ENCODE data around the gene IL1RL1. TPM values are rescaled to one million over a fixed set of nuclear protein-coding genes. Genes with fewer than 3 reads are reported as not detected.
"Not testable (repeated sequence)": the region's sequence is repeated elsewhere in the genome, so short reads cannot be mapped to it uniquely, and the experiment has no call there.

Gene IL1RL1
- polyA plus RNA-seq, 1 donor = 0.46 TPM

GRCh38 chr2:102306125-102306524, 5.2 kb upstream of the IL1RL1 start:
- Histone ChIP-seq H3K4me3 (ENCODE audit: low read length) (no peak overlapping the region), H3K9me3 (ENCODE audit: control insufficient read depth, low read depth, low read length) (no peaks in the 10 kb centered on the region), H3K27ac (ENCODE audit: low read length) (no peak overlapping the region), H3K4me1 (ENCODE audit: control insufficient read depth, insufficient read depth, low read length) (no peaks in the 10 kb centered on the region), H3K36me3 (ENCODE audit: control insufficient read depth, insufficient read depth, low read length) (no peaks in the 10 kb centered on the region), H3K27me3 (ENCODE audit: control insufficient read depth, insufficient read depth, low read length) (no peaks in the 10 kb centered on the region)
- DNase-seq = no peak
- WGBS (ENCODE audit: insufficient coverage, low lambda C conversion rate) = no CpG with 5 or more reads among the region's 1 CpG

GRCh38 chr2:102313025-102313424, 1.7 kb downstream of the IL1RL1 start:
- Histone ChIP-seq H3K4me3 (ENCODE audit: low read length) (no peak overlapping the region), H3K27ac (ENCODE audit: low read length) (no peak overlapping the region), H3K4me1 (ENCODE audit: control insufficient read depth, insufficient read depth, low read length) (no peaks in the 10 kb centered on the region), H3K9me3 (ENCODE audit: control insufficient read depth, low read depth, low read length) (no peaks in the 10 kb centered on the region), H3K36me3 (ENCODE audit: control insufficient read depth, insufficient read depth, low read length) (no peaks in the 10 kb centered on the region), H3K27me3 (ENCODE audit: control insufficient read depth, insufficient read depth, low read length) (no peaks in the 10 kb centered on the region)
- no peak for DNase-seq
- WGBS (ENCODE audit: insufficient coverage, low lambda C conversion rate) = no CpG with 5 or more reads among the region's 2 CpGs

- no peak overlapping the region for H3K4me3 ChIP-seq (ENCODE audit: low read length)
- 94% methylated on average over 2 of the region's 8 CpGs for WGBS (ENCODE audit: insufficient coverage, low lambda C conversion rate)
- no peaks in the 10 kb centered on the region for H3K9me3 ChIP-seq (ENCODE audit: control insufficient read depth, low read depth, low read length)
- H3K27me3 ChIP-seq (ENCODE audit: control insufficient read depth, insufficient read depth, low read length) = no peaks in the 10 kb centered on the region
- H3K27ac ChIP-seq (ENCODE audit: low read length) = no peak overlapping the region
- DNase-seq = no peak
- no peaks in the 10 kb centered on the region for H3K36me3 ChIP-seq (ENCODE audit: control insufficient read depth, insufficient read depth, low read length)
- H3K4me1 ChIP-seq (ENCODE audit: control insufficient read depth, insufficient read depth, low read length) = no peaks in the 10 kb centered on the region
Measured at GRCh38 chr2:102313471-102313870, 2.1 kb downstream of the IL1RL1 start.

GRCh38 chr2:102313950-102314349, 2.6 kb downstream of the IL1RL1 start:
- no peak for DNase-seq
- H3K9me3 ChIP-seq (ENCODE audit: control insufficient read depth, low read depth, low read length) = no peaks in the 10 kb centered on the region
- H3K27ac ChIP-seq (ENCODE audit: low read length) = no peak overlapping the region
- WGBS (ENCODE audit: insufficient coverage, low lambda C conversion rate) = 80% methylated on average over 1 of the region's 3 CpGs
- H3K27me3 ChIP-seq (ENCODE audit: control insufficient read depth, insufficient read depth, low read length) = no peaks in the 10 kb centered on the region
- no peaks in the 10 kb centered on the region for H3K4me1 ChIP-seq (ENCODE audit: control insufficient read depth, insufficient read depth, low read length)
- H3K36me3 ChIP-seq (ENCODE audit: control insufficient read depth, insufficient read depth, low read length) = no peaks in the 10 kb centered on the region
- no peak overlapping the region for H3K4me3 ChIP-seq (ENCODE audit: low read length)

- Histone ChIP-seq H3K27me3 (ENCODE audit: control insufficient read depth, insufficient read depth, low read length) (no peaks in the 10 kb centered on the region), H3K4me1 (ENCODE audit: control insufficient read depth, insufficient read depth, low read length) (no peaks in the 10 kb centered on the region), H3K4me3 (ENCODE audit: low read length) (no peak overlapping the region), H3K27ac (ENCODE audit: low read length) (no peak overlapping the region), H3K9me3 (ENCODE audit: control insufficient read depth, low read depth, low read length) (no peaks in the 10 kb centered on the region), H3K36me3 (ENCODE audit: control insufficient read depth, insufficient read depth, low read length) (no peaks in the 10 kb centered on the region)
- whole genome bisulfite sequencing (ENCODE audit: insufficient coverage, low lambda C conversion rate) = 100% methylated on average over 1 of the region's 2 CpGs
- no peak for DNase-seq
Measured at GRCh38 chr2:102315921-102316320, 4.6 kb downstream of the IL1RL1 start.

GRCh38 chr2:102317715-102318114, 6.4 kb downstream of the IL1RL1 start:
- no peaks in the 10 kb centered on the region for H3K9me3 ChIP-seq (ENCODE audit: control insufficient read depth, low read depth, low read length)
- no peak for DNase-seq
- WGBS (ENCODE audit: insufficient coverage, low lambda C conversion rate) = 33% methylated on average over 2 of the region's 2 CpGs

GRCh38 chr2:102318437-102318836, 7.1 kb downstream of the IL1RL1 start:
- WGBS (ENCODE audit: insufficient coverage, low lambda C conversion rate) = no CpG with 5 or more reads among the region's 2 CpGs
- Histone ChIP-seq H3K36me3 (ENCODE audit: control insufficient read depth, insufficient read depth, low read length) (no peaks in the 10 kb centered on the region), H3K4me3 (ENCODE audit: low read length) (no peak overlapping the region)

More at GRCh38 chr2:102317715-102318114, 6.4 kb downstream of the IL1RL1 start:
- Histone ChIP-seq H3K27ac (ENCODE audit: low read length) (no peak overlapping the region), H3K4me3 (ENCODE audit: low read length) (no peak overlapping the region), H3K4me1 (ENCODE audit: control insufficient read depth, insufficient read depth, low read length) (no peaks in the 10 kb centered on the region), H3K36me3 (ENCODE audit: control insufficient read depth, insufficient read depth, low read length) (no peaks in the 10 kb centered on the region), H3K27me3 (ENCODE audit: control insufficient read depth, insufficient read depth, low read length) (no peaks in the 10 kb centered on the region)

GRCh38 chr2:102321941-102322719, 10.8 kb downstream of the IL1RL1 start:
- H3K27me3 ChIP-seq (ENCODE audit: control insufficient read depth, insufficient read depth, low read length) = no peaks in the 10 kb centered on the region
- H3K4me1 ChIP-seq (ENCODE audit: control insufficient read depth, insufficient read depth, low read length) = no peaks in the 10 kb centered on the region
- H3K4me3 ChIP-seq (ENCODE audit: low read length) = no peak overlapping the region
- no peak for DNase-seq
- no peak overlapping the region for H3K27ac ChIP-seq (ENCODE audit: low read length)
- no peaks in the 10 kb centered on the region for H3K36me3 ChIP-seq (ENCODE audit: control insufficient read depth, insufficient read depth, low read length)
- no peaks in the 10 kb centered on the region for H3K9me3 ChIP-seq (ENCODE audit: control insufficient read depth, low read depth, low read length)
- 78% methylated on average over 4 of the region's 6 CpGs for WGBS (ENCODE audit: insufficient coverage, low lambda C conversion rate)

More at GRCh38 chr2:102318437-102318836, 7.1 kb downstream of the IL1RL1 start:
- H3K27ac ChIP-seq (ENCODE audit: low read length) = no peak overlapping the region
- H3K27me3 ChIP-seq (ENCODE audit: control insufficient read depth, insufficient read depth, low read length) = no peaks in the 10 kb centered on the region
- no peaks in the 10 kb centered on the region for H3K9me3 ChIP-seq (ENCODE audit: control insufficient read depth, low read depth, low read length)
- H3K4me1 ChIP-seq (ENCODE audit: control insufficient read depth, insufficient read depth, low read length) = no peaks in the 10 kb centered on the region
- DNase-seq = no peak

GRCh38 chr2:102324914-102325313, 13.6 kb downstream of the IL1RL1 start:
- H3K4me3 ChIP-seq (ENCODE audit: low read length); DNase-seq; H3K27me3 ChIP-seq (ENCODE audit: control insufficient read depth, insufficient read depth, low read length); H3K36me3 ChIP-seq (ENCODE audit: control insufficient read depth, insufficient read depth, low read length); H3K4me1 ChIP-seq (ENCODE audit: control insufficient read depth, insufficient read depth, low read length); H3K9me3 ChIP-seq (ENCODE audit: control insufficient read depth, low read depth, low read length); H3K27ac ChIP-seq (ENCODE audit: low read length): not testable (repeated sequence)
- no CpG with 5 or more reads among the region's 5 CpGs for WGBS (ENCODE audit: insufficient coverage, low lambda C conversion rate)

GRCh38 chr2:102331311-102331980, 20.1 kb downstream of the IL1RL1 start:
- peaks cover 5% of the 10 kb centered on the region for H3K27me3 ChIP-seq (ENCODE audit: control insufficient read depth, insufficient read depth, low read length)
- H3K9me3 ChIP-seq (ENCODE audit: control insufficient read depth, low read depth, low read length) = no peaks in the 10 kb centered on the region
- no peak for DNase-seq
- no peaks in the 10 kb centered on the region for H3K36me3 ChIP-seq (ENCODE audit: control insufficient read depth, insufficient read depth, low read length)
- WGBS (ENCODE audit: insufficient coverage, low lambda C conversion rate) = 80% methylated on average over 1 of the region's 5 CpGs
- no peak overlapping the region for H3K4me3 ChIP-seq (ENCODE audit: low read length)
- no peaks in the 10 kb centered on the region for H3K4me1 ChIP-seq (ENCODE audit: control insufficient read depth, insufficient read depth, low read length)
- no peak overlapping the region for H3K27ac ChIP-seq (ENCODE audit: low read length)
